Esophagus squamous epithelium (tissue), 4 donors: Measurements from ENCODE around the gene OR1I1.

ENCODE experiments used
- POLR2A ChIP-seq, 4 donors: fragments of 450-650 bp; IDR thresholded peaks; one replicate each; pipeline ENCODE4 v1.6.1; 2017; ENCODE audit warnings: antibody characterized with exemption in 4 of 4, mild to moderate bottlenecking in 4 of 4, moderate library complexity in 3 of 4
- TF ChIP-seq, protein P1 (sequence below), 6 experiments: fragments of 450-650 bp in 4 of 6; fragments of 200-600 bp in 2 of 6; sonication (generic) in 2 of 6; IDR thresholded peaks; one replicate each; pipeline ENCODE4 v1.5.1; 2016 to 2019; ENCODE audit warnings: antibody characterized with exemption in 6 of 6, mild to moderate bottlenecking in 4 of 6, moderate library complexity in 4 of 6

DNA sequence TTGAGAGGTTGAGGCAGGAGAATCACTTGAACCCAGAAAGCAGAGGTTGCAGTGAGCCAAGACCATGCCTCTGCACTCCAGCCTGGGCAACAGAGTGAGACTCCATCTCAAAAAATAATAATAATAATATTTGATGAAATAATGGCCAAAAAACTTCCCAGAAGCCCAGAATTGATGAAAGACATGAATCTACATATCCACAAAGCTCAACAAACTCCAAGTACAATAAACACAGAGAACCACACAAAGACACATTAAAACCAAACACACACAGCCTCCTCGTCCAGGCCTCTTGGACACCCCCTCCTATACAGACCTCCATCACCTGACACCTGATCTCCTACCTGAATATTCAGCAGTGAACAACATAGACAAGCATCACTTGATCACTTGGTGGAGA lies 22.0 kb downstream of the OR1I1 start:
- TF ChIP-seq, protein P1, sequence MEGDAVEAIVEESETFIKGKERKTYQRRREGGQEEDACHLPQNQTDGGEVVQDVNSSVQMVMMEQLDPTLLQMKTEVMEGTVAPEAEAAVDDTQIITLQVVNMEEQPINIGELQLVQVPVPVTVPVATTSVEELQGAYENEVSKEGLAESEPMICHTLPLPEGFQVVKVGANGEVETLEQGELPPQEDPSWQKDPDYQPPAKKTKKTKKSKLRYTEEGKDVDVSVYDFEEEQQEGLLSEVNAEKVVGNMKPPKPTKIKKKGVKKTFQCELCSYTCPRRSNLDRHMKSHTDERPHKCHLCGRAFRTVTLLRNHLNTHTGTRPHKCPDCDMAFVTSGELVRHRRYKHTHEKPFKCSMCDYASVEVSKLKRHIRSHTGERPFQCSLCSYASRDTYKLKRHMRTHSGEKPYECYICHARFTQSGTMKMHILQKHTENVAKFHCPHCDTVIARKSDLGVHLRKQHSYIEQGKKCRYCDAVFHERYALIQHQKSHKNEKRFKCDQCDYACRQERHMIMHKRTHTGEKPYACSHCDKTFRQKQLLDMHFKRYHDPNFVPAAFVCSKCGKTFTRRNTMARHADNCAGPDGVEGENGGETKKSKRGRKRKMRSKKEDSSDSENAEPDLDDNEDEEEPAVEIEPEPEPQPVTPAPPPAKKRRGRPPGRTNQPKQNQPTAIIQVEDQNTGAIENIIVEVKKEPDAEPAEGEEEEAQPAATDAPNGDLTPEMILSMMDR (IDR thresholded peaks at IDR 0.05) = no peak
- TF ChIP-seq POLR2A (IDR thresholded peaks at IDR 0.05) = no peak
